ENCODE results near the gene SRRM2.

Gene SRRM2

GRCh38 chr16:2810651-2811050 lies 58.2 kb downstream of the SRRM2 start:
- H3K36me3 ChIP-seq (ENCODE audit: insufficient read depth, low read length): no peaks in the 10 kb centered on the region
- no peaks in the 10 kb centered on the region for H3K9me3 ChIP-seq (ENCODE audit: control insufficient read depth, insufficient read depth, low read length)
- no peak overlapping the region for H3K9ac ChIP-seq (ENCODE audit: low read depth, low read length)
- H3K4me1 ChIP-seq (ENCODE audit: insufficient read depth, low read length): peaks cover 8% of the 10 kb centered on the region; the same call in 1 of the 2 replicates

- no peaks in the 10 kb centered on the region for H3K9me3 ChIP-seq (ENCODE audit: control insufficient read depth, insufficient read depth, low read length)
- no peaks in the 10 kb centered on the region for H3K36me3 ChIP-seq (ENCODE audit: insufficient read depth, low read length)
- no peak overlapping the region for H3K9ac ChIP-seq (ENCODE audit: low read depth, low read length)
- H3K4me1 ChIP-seq (ENCODE audit: insufficient read depth, low read length): peaks cover 8% of the 10 kb centered on the region; the same call in 1 of the 2 replicates
Measured at GRCh38 chr16:2811703-2812471, 59.4 kb downstream of the SRRM2 start.

- Histone ChIP-seq H3K9me3 (ENCODE audit: control insufficient read depth, insufficient read depth, low read length) (no peaks in the 10 kb centered on the region), H3K9ac (ENCODE audit: low read depth, low read length) (no peak overlapping the region), H3K36me3 (ENCODE audit: insufficient read depth, low read length) (no peaks in the 10 kb centered on the region), H3K4me1 (ENCODE audit: insufficient read depth, low read length) (peaks cover 8% of the 10 kb centered on the region; the same call in 1 of the 2 replicates)
Measured at GRCh38 chr16:2813771-2814221, 61.4 kb downstream of the SRRM2 start.

GRCh38 chr16:2814551-2815298 lies 62.3 kb downstream of the SRRM2 start:
- H3K36me3 ChIP-seq (ENCODE audit: insufficient read depth, low read length): no peaks in the 10 kb centered on the region
- peaks cover 8% of the 10 kb centered on the region; the same call in 1 of the 2 replicates for H3K4me1 ChIP-seq (ENCODE audit: insufficient read depth, low read length)
- H3K9ac ChIP-seq (ENCODE audit: low read depth, low read length): no peak overlapping the region
- H3K9me3 ChIP-seq (ENCODE audit: control insufficient read depth, insufficient read depth, low read length): no peaks in the 10 kb centered on the region

GRCh38 chr16:2815299-2815771 lies 62.9 kb downstream of the SRRM2 start:
- Histone ChIP-seq H3K9me3 (ENCODE audit: control insufficient read depth, insufficient read depth, low read length) (no peaks in the 10 kb centered on the region), H3K4me1 (ENCODE audit: insufficient read depth, low read length) (peaks cover 8% of the 10 kb centered on the region; the same call in 1 of the 2 replicates), H3K9ac (ENCODE audit: low read depth, low read length) (no peak overlapping the region), H3K36me3 (ENCODE audit: insufficient read depth, low read length) (no peaks in the 10 kb centered on the region)

- Histone ChIP-seq H3K9me3 (ENCODE audit: control insufficient read depth, insufficient read depth, low read length) (no peaks in the 10 kb centered on the region), H3K36me3 (ENCODE audit: insufficient read depth, low read length) (no peaks in the 10 kb centered on the region), H3K4me1 (ENCODE audit: insufficient read depth, low read length) (peaks cover 5% of the 10 kb centered on the region; the same call in 1 of the 2 replicates), H3K9ac (ENCODE audit: low read depth, low read length) (no peak within 1 kb of the TSS)
Measured at GRCh38 chr16:2816751-2817339, 64.4 kb downstream of the SRRM2 start, which contains the start of gene PRSS21. Gene PRSS21, plus strand, starts transcription at chr16:2817237. Its CDS starts 32 bp downstream, at chr16:2817269.

GRCh38 chr16:2817340-2818271 lies 65.2 kb downstream of the SRRM2 start:
- H3K9ac ChIP-seq (ENCODE audit: low read depth, low read length): no peak overlapping the region
- H3K9me3 ChIP-seq (ENCODE audit: control insufficient read depth, insufficient read depth, low read length): no peaks in the 10 kb centered on the region
- no peaks in the 10 kb centered on the region for H3K4me1 ChIP-seq (ENCODE audit: insufficient read depth, low read length)
- H3K36me3 ChIP-seq (ENCODE audit: insufficient read depth, low read length): no peaks in the 10 kb centered on the region

GRCh38 chr16:2818272-2818876 lies 65.9 kb downstream of the SRRM2 start:
- no peak overlapping the region for H3K9ac ChIP-seq (ENCODE audit: low read depth, low read length)
- H3K9me3 ChIP-seq (ENCODE audit: control insufficient read depth, insufficient read depth, low read length): no peaks in the 10 kb centered on the region
- H3K36me3 ChIP-seq (ENCODE audit: insufficient read depth, low read length): no peaks in the 10 kb centered on the region
- H3K4me1 ChIP-seq (ENCODE audit: insufficient read depth, low read length): no peaks in the 10 kb centered on the region

GRCh38 chr16:2819179-2819938 lies 66.9 kb downstream of the SRRM2 start:
- Histone ChIP-seq H3K36me3 (ENCODE audit: insufficient read depth, low read length) (no peaks in the 10 kb centered on the region), H3K4me1 (ENCODE audit: insufficient read depth, low read length) (no peaks in the 10 kb centered on the region), H3K9me3 (ENCODE audit: control insufficient read depth, insufficient read depth, low read length) (no peaks in the 10 kb centered on the region), H3K9ac (ENCODE audit: low read depth, low read length) (no peak overlapping the region)

GRCh38 chr16:2819939-2820835 lies 67.7 kb downstream of the SRRM2 start:
- no peaks in the 10 kb centered on the region for H3K4me1 ChIP-seq (ENCODE audit: insufficient read depth, low read length)
- no peaks in the 10 kb centered on the region for H3K9me3 ChIP-seq (ENCODE audit: control insufficient read depth, insufficient read depth, low read length)
- H3K36me3 ChIP-seq (ENCODE audit: insufficient read depth, low read length): no peaks in the 10 kb centered on the region
- no peak overlapping the region for H3K9ac ChIP-seq (ENCODE audit: low read depth, low read length)
